ENCODE measurements around the gene GASK1A.
"Not testable (repeated sequence)": the region's sequence is repeated elsewhere in the genome, so short reads cannot be mapped to it uniquely, and the experiment has no call there.

The GASK1A gene

DNA sequence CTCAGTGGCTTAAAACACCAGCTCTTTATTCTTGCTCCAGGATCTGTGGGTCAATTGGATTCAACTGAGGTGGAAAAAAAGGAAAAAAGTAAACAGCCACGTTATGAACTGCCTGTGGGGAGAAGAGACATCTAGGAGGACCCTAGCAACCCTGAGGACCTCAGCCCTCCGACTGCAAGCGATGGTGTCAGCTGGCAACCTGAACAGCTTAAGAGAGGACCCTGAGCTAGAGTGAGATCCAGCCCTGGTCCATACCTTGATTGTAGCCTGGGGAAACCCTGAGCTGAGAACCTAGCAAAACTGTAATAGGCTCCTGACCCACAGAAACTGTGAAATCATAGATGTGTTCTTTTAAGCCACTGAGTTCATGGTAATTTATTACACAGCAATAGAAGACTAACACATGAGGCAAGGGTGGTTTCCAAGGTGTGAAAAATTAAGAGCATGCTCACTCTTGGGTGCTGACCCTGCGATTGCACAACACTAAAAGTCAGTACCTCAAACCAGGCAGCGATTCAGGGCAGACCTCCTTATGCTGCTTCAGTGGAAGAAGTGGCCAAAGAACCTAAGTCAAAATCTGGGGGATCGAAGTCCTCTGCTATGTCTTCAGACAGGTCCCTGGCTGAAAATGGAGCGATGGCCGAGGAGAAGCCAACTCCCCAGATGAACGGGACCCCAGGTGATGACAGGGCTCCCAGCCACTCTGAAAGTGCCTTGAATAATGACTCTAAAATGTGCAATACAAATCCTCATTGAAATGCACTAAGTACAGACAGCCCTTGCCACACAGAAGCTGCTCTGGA is 57.7 kb downstream of the GASK1A start:
- no peak overlapping the region for H3K27ac ChIP-seq
- TF ChIP-seq ZFX (IDR thresholded peaks at IDR 0.05), result no peak
- TF ChIP-seq, protein P1, sequence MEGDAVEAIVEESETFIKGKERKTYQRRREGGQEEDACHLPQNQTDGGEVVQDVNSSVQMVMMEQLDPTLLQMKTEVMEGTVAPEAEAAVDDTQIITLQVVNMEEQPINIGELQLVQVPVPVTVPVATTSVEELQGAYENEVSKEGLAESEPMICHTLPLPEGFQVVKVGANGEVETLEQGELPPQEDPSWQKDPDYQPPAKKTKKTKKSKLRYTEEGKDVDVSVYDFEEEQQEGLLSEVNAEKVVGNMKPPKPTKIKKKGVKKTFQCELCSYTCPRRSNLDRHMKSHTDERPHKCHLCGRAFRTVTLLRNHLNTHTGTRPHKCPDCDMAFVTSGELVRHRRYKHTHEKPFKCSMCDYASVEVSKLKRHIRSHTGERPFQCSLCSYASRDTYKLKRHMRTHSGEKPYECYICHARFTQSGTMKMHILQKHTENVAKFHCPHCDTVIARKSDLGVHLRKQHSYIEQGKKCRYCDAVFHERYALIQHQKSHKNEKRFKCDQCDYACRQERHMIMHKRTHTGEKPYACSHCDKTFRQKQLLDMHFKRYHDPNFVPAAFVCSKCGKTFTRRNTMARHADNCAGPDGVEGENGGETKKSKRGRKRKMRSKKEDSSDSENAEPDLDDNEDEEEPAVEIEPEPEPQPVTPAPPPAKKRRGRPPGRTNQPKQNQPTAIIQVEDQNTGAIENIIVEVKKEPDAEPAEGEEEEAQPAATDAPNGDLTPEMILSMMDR (conservative IDR thresholded peaks at IDR 0.05), result no peak

DNA sequence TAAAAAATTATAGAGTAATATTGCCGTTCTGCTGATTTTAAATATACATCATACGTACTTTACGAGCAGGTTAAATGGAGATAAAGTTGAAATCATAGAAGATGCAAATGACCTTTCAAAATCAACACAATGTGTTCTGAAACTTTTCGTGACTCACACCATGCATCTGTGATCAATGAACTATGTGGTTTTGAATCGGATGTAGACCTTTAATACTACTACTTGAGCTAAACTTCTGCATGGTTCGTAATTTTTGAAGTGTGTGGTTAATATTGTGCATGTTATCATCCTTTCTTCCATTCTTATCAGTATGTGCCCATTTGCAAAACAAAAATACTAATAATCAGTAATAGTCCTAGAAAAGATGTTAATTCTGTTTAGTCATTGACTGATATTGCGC is 58.9 kb downstream of the GASK1A start:
- TF ChIP-seq ZFX (IDR thresholded peaks at IDR 0.05), result no peak
- TF ChIP-seq, protein P1 (conservative IDR thresholded peaks at IDR 0.05), result no peak
- H3K27ac ChIP-seq, result no peak overlapping the region

DNA sequence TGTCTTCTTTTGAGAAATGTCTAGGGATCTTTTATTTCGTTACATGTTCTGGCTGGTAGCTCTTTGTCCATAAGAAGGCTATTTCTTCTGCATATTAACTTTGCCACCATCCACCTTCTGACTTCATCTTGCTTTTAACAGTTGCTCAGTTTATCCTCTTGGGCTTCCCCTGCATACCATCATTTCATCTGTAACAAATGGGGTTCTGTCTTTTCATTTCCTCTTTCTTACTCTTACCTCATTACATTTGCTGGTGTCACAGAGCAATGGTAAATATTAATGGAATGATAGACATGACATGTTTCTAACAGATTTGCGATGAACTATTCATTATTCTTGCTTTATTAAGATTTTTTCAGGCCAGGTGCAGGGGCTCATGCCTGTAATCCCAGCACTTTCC is 62.4 kb downstream of the GASK1A start:
- no peak overlapping the region for H3K27ac ChIP-seq
- TF ChIP-seq, protein P1 (conservative IDR thresholded peaks at IDR 0.05), result no peak
- no peak for TF ChIP-seq ZFX (IDR thresholded peaks at IDR 0.05)

DNA sequence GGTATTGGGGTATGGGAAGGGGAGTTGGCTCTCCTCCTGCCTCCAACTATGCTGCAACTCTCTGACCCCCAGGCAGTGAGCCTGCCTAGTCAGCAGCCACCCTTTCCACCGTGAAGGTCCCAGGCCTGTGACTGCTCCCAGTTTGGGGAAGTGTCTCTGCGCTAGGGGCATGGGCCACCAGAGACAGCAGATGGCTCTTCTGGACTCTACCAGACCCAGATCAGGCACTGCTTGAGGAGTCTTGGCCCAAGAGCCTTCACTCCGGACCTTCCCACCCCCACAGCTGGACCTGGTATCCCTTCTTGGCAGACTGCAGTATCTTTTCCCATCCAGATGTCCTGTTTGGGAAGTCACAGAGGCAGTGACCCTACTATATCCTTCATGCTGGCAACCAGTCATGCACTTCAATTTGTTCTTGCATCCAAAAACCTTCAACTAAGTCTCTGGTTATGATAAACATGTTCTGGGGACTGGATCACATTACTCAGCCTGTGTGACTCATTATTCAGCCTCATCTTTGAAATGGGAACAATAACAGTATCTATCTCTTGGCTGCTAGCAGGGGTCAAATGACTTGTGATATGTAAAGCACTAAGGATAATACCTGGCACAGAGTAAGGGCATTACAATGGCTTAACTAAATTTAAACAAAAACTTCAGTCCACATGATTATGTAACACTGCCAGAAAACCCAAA is 64.1 kb downstream of the GASK1A start:
- no peak for TF ChIP-seq ZFX (IDR thresholded peaks at IDR 0.05)
- TF ChIP-seq, protein P1 (conservative IDR thresholded peaks at IDR 0.05), result no peak
- H3K27ac ChIP-seq, result no peak overlapping the region

DNA sequence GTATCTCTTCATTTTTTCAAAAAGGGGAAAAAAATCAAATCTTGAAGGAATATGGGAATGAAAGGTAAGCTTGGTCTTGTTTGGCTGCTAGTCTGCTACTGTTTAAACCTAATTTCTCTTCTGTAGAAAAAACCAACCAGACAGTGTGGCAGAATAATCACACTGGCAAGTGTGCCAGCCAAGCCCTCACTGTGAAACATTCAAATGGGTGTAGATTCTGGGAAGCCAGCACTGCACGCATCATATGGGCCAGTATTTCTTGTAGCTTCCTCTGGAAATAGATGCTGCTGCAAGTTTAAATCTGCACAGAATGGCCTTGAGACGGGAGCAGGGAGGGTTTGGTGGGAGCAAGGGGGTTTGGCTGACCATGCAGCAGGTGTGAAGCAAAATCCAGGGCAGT is 64.7 kb downstream of the GASK1A start:
- TF ChIP-seq, protein P1 (conservative IDR thresholded peaks at IDR 0.05), result no peak
- no peak for TF ChIP-seq ZFX (IDR thresholded peaks at IDR 0.05)
- no peak overlapping the region for H3K27ac ChIP-seq

DNA sequence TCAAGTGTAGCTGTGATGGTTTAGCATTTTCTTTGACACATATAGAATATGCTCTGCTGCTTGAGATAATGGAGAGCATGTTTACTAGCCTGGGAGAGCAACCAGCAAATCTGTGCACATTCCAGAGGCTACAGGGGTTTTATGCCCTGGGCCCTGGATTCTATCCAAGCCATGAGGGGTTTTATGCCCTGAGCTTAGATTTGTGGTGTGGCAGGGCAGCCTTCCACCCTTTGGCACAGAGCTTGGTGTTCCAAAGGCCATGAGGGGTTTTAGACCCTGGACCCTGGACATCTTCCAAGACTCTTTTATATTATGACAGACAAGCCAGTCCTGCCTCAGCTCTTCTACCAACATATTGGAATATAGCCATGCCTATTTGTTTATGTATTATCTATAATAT is 66.0 kb downstream of the GASK1A start:
- not testable (repeated sequence) for H3K27ac ChIP-seq

DNA sequence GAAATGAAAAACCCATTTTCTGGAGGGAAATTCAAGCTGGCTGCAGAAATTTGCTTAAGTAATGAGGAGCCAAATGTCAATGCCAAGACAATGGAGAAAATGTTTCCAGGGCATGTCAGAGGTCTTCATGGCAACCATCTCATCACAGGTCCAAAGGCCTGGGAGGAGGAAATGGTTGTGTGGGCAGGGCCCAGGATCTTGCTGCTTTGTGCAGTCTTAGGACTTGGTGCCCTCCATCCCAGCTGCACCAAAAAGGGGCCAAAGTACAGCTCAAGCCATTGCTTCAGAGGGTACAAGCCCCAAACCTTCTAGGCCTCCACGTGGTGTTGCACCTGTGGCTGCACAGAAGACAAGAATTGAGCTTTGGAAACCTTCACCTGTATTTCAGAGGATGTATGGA is 67.5 kb downstream of the GASK1A start:
- no peak overlapping the region for H3K27ac ChIP-seq
- TF ChIP-seq ZFX (IDR thresholded peaks at IDR 0.05), result no peak
- TF ChIP-seq, protein P1 (conservative IDR thresholded peaks at IDR 0.05), result no peak
